ENCODE measurements around the gene ZNF136.

DNA sequence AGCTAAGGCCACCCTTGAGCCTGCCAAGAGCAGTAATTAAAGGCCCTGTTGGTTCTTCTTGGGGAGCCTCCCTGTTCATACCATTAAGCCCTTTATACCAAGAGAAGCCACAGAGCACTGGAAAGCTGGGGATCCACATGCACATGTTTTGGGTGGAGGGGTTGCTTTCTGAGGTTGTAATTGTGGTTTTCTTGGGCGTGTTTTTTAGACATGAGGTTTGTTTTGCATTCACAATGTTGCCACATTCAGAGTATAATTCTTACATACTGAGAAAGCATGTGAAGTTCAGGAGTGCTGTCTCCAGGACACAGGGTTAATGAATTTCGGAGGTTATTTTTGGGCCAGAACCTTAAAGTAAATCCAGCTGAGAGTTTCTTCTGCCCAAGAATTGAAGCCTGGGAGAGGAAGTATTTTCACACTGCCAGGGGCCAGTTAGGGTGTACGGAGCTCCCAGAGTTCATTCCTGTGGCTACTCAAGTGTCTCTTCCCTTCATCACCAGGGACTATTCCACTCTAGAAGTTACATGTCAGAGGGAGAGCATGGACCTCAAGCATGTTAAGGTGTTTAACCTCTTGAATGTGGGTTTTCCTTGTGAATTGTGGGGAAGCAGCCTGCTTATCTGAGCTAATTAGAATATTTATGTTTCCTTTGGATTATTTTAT, 37.0 kb downstream of the ZNF136 start:
- no peak for TF ChIP-seq CTCF (conservative IDR thresholded peaks at IDR 0.05; ENCODE audit: low read length)
- TF ChIP-seq EZH2phosphoT487 (IDR thresholded peaks at IDR 0.05; ENCODE audit: borderline replicate concordance): no peak
